HG03025 (cell line): ENCODE data around the gene PRSS8.
A peak's percentile ranks its signal among the peaks of the same experiment; 100 is the strongest.

Source experiments
- ATAC-seq: cut with Tn5 transposase; IDR thresholded peaks from one replicate; pipeline ENCODE4 v1.9.1; 2021; ENCODE audit warnings: mild to moderate bottlenecking, moderate library complexity; ENCODE audit not compliant: unreplicated experiment, low FRiP score

Gene PRSS8

DNA sequence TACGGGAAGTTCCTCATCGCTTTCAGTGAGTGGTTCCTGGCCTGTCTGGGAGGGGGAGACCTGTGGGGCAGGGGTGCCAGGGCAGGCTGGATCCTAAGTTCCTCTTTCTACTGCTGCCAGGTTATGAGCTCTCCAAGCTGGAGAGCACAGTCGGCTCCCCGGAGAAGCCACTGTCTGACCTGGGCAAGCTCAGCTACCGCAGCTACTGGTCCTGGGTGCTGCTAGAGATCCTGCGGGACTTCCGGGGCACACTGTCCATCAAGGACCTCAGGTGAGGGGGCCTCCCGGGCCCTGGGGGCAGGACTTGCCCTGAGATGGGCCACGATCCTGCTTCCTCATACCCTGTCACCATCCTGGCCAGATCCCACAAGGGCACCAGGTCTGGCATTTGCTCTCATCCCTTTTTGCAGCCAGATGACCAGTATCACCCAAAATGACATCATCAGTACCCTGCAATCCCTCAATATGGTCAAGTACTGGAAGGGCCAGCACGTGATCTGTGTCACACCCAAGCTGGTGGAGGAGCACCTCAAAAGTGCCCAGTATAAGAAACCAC, 5.1 kb downstream of the PRSS8 start:
- no peak for ATAC-seq

DNA sequence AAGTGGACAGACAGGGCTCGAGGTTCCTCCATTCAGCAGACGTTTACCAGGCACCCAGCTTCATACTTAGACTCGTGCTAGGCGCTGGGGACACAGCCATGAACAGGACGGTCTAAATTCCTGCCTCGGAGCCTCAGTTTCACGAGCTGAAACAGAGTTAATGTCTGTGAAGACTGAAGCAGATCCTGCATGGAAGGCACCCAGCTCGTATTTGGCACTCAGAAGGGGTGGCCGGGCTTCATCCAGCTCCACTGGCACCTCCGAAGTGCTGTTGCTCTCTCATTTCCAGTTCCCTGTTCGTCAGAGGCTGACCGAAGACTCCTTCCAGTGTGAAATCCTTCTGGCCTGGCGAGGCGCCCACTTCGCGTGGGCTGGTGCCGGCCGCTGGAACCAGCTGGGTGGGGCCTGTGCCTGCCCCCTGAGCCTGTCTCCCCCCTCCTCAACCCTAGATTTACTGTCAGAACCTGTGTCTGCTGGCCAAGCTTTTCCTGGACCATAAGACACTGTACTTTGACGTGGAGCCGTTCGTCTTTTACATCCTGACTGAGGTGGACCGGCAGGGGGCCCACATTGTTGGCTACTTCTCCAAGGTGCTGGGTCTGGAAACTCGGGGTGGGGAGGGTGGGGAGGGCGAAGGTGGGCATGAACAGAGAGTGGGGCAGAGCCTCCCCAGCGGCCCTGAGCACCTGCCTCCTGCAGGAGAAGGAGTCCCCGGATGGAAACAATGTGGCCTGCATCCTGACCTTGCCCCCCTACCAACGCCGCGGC, 5.8 kb downstream of the PRSS8 start:
- ATAC-seq: no peak

DNA sequence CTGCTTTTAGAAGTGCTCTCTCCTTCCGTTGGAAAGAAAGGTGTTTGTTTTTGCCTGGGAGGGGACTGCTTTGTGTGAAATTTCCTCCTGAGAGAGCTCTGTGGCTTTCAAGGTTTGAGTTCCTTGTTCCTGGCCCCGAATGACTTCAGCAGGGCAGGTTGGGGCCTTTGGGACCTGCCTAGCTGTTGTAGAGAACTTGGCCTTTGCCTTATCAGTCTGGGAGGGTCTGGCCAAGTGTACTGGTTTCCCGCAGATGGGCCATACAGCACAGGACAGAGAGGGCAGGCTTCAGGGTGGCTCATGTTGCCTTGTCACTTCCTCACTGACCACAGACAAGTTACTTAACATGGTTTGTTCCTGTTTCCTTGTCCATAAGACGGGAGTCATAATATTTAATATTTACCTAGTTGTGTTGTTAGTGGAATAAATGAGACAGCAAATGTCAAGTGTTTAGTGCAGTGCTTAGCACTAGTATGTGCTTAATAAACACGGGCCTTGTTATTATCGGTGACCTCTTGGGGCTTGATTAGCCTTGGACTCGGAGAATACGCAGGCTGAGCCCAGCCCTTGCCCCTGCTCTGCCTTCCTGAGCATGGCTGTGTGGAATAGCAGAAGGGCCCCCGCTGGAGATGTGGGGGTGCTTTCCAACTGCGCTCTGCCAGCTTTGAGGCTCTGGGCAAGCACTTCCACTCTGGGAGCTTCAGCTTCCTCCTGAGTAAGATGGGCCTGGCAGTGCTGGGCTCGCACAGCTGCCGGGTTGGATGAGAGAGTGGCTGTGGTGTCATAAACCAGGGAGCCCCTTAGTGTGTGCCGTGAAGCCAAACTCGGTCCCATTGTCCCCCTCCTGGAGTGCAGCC, 6.6 kb downstream of the PRSS8 start:
- ATAC-seq: no peak

DNA sequence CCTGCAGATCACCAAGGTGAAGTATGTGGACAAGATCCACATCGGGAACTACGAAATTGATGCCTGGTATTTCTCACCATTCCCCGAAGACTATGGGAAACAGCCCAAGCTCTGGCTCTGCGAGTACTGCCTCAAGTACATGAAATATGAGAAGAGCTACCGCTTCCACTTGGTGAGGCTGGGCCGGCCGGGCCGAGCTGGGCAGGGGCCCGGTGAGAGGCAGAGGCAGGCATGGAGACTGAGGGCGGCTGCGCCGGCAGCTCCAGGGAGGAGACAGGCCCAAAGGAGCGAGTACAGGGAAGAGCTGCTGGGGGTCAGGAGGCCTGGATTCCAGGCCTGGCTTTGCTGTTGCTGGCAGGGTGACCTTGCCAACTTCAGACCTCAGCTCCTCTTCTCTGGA, 8.3 kb downstream of the PRSS8 start:
- no peak for ATAC-seq

DNA sequence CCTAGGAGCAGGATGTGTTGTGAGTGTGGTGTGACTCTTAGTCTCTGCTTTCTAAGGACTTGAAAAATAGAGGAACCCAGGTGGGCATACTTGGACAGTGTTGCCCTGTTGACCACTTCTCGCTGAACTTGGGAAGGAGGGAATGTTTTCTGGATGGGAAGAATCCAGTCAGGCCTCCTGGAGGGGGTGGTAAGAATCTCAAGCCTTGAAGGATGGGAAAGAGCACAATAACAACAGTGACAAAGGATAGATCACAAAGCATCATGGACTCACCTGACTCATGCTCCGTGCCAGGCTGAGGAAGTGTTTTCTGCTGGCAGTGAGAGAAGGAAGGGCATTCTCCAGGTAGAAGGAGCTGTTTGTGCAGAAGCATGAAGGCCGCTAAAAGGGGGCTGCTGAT, 9.7 kb downstream of the PRSS8 start:
- no peak for ATAC-seq

DNA sequence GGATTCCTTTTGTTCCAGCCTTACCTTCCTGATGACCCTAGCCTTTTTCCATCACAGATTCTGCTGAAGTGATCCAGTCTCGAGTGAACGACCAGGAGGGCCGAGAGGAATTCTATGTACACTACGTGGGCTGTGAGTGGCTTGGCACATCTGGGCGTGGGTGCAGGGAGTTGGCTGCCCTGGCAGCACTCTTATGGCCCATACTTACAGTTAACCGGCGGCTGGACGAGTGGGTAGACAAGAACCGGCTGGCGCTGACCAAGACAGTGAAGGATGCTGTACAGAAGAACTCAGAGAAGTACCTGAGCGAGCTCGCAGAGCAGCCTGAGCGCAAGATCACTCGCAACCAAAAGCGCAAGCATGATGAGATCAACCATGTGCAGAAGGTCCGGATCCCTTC, 15.4 kb downstream of the PRSS8 start:
- ATAC-seq: no peak

DNA sequence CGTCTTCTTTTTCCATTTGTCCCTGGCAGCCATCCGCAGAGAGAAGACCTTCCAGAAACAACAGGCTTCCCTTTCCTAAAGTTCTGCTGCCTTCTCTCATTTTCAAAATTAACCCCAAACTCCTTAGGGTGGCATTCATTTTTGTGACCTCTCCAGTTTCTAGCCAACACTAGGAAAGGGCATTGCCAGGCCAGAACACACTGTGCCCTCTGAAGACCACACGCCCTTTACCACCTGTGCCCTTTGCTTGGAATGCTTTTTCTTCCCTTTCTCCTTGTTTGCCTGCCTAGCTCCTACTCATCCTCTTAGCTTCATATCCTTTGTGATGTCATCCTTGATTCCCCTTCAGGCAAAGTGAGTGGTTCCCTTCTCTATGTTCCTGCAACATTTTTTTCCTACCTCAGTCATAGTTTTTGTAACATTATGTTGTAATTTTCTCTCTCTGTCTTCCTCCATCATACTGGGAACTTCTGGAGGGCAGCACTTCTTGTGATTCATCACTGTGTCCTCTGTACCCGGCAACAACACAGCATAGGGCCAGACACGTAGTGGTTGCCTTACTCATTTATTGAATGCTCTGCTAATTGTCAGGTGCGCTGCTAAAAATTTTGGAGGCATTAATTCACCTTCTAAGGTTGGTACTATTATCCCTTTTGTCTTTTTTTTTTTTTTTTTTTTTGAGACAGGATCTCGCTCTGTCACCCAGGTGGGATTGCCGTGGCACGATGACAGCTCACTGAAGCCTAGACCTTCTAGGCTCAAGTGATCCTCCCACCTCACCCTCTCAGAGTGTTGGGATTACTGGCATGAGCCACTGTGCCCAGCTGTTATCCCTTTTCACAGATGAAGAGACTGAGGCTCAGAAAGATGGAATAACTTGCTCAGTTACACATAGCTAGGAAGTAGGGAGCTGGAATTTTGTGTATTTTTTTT, 17.0 kb downstream of the PRSS8 start:
- no peak for ATAC-seq

DNA sequence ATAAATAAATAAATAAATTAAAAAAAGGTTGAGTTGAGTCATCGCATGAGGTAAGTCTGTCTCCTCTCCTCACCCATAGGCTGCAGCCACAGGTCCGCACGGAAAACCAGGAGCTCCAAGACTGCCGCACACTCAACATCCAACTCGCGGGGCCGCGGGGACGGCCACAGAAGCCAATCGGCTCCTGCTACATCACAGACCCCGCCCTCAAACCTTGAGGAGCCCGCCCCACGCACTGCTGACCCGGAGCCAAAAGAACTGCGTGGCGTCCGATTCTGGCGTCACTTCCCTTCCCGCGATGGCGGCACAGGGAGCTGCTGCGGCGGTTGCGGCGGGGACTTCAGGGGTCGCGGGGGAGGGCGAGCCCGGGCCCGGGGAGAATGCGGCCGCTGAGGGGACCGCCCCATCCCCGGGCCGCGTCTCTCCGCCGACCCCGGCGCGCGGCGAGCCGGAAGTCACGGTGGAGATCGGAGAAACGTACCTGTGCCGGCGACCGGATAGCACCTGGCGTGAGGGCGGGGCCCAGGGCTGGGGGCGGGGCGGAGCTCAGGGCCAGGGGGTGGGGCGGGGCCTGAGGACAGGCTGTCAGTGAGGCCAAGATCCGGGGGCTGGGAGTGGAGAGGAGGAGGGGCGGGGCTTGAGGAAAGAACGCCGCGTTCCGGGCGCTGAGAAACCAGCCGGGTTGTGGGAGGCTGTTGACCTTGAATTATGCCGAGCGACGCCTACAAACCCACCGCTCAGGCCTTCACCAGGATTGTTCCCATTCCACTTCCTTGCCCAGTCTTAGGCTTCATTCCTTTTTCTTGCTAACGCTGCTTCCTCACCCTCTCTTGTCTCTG, 17.9 kb downstream of the PRSS8 start, which contains the start of gene KAT8:
Gene KAT8 (plus strand): TSS at position 281 of the 839 bp plus-strand sequence. CDS start 18 bp downstream, at position 299.
- ATAC-seq: peak; percentile 85

DNA sequence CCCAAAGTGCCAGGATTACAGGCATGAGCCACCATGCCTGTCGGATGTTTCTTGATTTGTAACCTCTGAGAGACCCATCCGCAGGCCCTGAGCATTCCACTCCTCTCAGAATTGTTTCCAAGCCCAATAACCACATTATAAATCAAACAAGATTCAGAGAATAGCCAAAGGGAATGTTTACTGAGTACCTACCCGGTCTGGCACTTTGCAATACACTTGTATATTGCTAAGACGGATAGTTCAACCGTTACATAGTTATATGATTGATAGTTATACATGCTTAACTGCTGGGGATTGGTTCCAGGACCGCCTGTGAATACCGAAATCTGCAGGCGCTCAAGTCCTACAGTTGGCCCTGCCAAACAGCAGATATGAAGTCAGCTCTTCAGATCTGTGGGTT, 21.1 kb downstream of the PRSS8 start:
- ATAC-seq: no peak

DNA sequence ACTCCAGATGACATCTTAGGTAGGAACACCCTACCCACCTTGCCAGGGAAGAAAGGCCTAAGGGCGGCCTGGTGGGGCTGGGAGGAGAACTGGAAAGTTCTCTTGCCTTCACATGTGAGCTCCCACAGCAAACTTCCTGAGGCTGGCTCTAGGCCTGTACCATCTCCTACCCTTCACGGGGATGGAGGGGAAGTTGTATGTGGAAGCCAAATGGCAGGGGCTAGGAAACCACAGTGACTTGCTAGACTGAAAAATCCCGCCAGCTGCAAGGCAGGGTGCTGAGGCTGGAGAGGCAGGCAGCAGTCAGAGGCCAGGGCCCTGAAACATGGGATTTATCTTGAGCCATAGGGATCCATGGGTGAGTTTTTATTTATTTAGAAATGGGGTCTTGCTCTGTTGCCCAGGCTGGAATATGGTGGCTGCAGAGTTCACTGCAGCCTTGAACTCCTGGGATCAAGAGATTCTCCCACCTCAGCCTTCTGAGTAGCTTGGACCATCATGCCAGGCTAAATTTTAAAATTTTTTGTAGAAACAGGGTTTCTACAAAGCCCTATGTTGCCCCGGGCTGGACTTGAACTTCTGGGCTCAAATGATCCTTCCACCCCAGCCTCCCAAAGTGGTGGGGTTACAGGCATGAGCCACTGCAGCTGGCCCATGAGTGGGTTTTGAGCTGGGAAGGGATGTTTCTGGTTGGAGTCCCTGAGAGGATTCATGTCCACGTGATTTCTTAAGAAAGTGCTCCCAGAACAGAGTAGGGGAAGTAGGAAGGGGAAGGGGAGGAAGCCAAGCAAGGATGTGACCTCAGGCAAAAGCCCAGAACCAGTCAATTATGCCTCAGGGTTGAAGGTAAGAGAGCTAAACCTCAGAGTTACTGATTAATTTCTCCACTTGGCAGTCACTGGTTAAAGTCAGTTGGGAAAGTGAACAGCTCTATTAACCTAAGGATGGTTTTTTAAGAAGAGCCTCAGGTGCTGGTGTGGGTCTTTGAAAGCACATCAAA, 22.1 kb downstream of the PRSS8 start:
- ATAC-seq: no peak

DNA sequence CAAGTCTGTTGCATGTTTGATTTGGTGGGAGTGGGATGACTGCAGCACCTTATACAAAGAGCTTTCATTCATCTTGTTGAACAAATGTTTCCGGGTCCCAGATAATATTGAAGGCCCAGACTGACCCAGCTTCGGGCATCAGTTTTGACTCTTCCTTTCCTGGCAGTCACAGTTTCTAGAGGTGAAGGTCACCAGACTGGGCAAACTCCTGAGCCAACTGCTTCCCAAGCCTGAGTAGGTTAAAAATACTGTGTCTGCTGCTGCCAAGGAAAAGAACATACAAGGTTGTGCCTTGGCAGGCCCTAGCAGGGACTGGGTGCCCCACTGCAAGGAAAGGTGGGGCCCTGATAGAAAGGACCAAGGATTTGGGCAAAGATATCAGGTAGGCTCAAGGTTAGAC, 22.8 kb downstream of the PRSS8 start:
- ATAC-seq: no peak

DNA sequence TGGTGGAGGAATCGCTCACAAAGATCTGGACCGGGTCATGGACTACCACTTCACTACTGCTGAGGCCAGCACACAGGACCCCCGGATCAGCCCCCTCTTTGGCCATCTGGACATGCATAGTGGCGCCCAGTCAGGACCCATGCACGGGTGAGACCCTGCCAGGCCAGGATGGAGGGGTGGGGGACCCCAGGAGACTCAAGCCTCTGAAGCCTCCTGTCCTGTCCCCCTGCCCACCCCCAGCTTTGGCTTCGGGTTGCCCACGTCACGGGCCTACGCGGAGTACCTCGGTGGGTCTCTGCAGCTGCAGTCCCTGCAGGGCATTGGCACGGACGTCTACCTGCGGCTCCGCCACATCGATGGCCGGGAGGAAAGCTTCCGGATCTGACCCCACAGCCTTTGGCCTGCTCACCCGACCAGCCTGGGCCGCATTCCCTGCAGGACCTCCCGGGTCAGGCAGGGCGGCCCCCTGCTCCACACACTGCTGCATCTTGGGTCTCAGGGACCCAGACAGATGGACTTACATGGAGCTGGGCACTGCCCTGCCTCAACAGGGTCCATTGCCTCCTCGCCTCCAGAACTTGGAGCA, 23.6 kb downstream of the PRSS8 start:
- ATAC-seq: no peak

DNA sequence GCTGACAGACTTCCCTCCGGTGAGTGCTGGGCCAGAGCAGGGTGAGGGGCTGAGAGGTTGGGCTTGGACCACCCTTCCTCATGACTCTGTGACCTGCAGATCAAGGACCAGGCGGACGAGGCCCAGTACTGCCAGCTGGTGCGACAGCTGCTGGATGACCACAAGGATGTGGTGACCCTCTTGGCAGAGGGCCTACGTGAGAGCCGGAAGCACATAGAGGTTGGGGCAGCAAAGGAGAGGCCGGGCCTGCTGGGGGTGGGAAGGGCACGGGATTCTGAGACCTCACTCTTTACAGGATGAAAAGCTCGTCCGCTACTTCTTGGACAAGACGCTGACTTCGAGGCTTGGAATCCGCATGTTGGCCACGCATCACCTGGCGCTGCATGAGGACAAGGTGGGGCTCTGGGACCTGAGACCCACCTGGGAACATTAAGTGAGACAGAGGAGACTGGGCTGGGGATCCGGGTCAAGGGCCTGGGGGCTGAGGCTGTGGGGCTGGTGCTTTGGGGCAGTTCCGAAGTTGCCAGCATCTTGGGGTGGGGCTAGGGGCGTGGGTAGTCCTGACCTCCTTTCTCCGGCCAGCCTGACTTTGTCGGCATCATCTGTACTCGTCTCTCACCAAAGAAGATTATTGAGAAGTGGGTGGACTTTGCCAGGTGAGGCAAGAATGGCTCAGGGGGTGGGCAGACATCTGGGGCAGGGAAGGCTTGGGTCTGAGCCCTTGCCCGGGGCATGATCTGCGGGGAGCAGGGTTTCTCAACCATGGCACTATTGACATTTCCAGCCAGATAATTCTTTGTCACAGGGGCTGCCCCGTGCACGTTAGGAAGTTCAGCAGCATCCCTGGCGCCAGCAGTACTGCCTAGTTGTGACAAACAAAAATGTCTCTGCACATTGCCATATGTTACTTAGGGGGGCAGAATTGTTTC, 25.2 kb downstream of the PRSS8 start:
- ATAC-seq: no peak

DNA sequence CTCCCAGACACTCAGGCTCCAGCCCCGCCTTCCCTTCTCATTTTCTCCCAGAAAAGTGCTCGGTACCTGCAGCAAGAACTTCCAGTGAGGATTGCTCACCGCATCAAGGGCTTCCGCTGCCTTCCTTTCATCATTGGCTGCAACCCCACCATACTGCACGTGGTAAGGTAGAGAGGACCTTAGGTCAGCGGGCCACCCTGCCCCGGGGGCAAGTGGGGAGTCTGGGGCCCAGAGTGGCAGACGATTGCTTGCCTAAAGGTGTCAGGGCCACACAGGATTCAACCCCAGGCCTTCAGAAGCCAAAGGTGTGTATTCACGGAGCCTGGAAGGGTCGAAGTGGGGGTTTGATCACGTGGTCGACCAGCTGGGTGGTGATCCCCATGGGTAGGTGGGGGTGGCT, 25.9 kb downstream of the PRSS8 start:
- ATAC-seq: no peak

DNA sequence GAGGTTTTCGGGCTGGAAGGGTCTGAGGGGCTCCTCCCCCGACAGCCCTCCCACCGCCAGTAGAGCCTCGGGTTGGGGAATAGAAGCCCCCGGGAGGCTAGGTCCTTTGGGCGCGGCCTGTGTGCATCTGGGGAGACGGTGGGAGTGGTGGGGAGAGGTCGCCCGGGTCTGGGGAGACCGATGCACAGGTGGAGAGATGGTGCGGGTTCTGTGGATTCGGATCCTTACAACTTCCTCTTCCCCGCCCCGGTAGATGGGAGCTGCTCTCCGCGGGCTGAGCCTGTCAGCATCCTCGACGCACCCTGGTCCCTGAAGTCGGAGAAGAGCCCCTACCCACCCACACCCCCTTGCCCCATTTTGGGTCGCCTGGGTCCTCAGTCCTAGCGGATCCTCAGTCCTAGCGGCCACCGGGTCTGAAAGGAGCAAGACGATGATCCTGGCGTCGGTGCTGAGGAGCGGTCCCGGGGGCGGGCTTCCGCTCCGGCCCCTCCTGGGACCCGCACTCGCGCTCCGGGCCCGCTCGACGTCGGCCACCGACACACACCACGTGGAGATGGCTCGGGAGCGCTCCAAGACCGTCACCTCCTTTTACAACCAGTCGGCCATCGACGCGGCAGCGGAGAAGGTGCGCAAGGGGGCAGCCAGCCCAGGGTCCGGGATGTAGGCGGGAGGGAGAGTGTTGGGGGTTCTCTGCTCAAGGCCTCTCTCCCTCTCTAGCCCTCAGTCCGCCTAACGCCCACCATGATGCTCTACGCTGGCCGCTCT, 26.6 kb downstream of the PRSS8 start:
- no peak for ATAC-seq
